GM21737 (cell line): Measurements from ENCODE around the gene SAMD11.
"Not testable (repeated sequence)": the region's sequence is repeated elsewhere in the genome, so short reads cannot be mapped to it uniquely, and the experiment has no call there.

ENCODE experiments used
- ATAC-seq: cut with Tn5 transposase; IDR thresholded peaks from one replicate; pipeline ENCODE4 v1.9.1; 2021; ENCODE audit warnings: mild to moderate bottlenecking, moderate library complexity; ENCODE audit not compliant: unreplicated experiment

SAMD11 gene

GRCh38 chr1:923131-923990 is at the start of gene SAMD11:
Gene SAMD11 (plus strand): TSS chr1:923923. CDS start chr1:924432, 509 bp downstream.
- ATAC-seq = no peak

- not testable (repeated sequence) for ATAC-seq
These were observed 47.1 kb upstream of the SAMD11 start for GRCh38 chr1:876428-877208.

- not testable (repeated sequence) for ATAC-seq
These were observed 46.3 kb upstream of the SAMD11 start for GRCh38 chr1:877209-877986.

GRCh38 chr1:880511-880910 is 43.2 kb upstream of the SAMD11 start:
- not testable (repeated sequence) for ATAC-seq

- not testable (repeated sequence) for ATAC-seq
These were observed 42.8 kb upstream of the SAMD11 start for GRCh38 chr1:880915-881314.

GRCh38 chr1:886311-886710 is 37.4 kb upstream of the SAMD11 start:
- ATAC-seq = no peak

- ATAC-seq = no peak
These were observed 37.0 kb upstream of the SAMD11 start for GRCh38 chr1:886760-887159.

- no peak for ATAC-seq
These were observed 35.4 kb upstream of the SAMD11 start for GRCh38 chr1:888297-888696.

- ATAC-seq = not testable (repeated sequence)
These were observed 33.9 kb upstream of the SAMD11 start for GRCh38 chr1:889774-890173.

GRCh38 chr1:890234-890633 is 33.5 kb upstream of the SAMD11 start:
- ATAC-seq = not testable (repeated sequence)

GRCh38 chr1:890661-891060 is 33.1 kb upstream of the SAMD11 start:
- ATAC-seq = no peak

GRCh38 chr1:897226-897625 is 26.5 kb upstream of the SAMD11 start:
- no peak for ATAC-seq

GRCh38 chr1:897951-898350 is 25.8 kb upstream of the SAMD11 start:
- ATAC-seq = not testable (repeated sequence)

GRCh38 chr1:899636-900317 is 23.9 kb upstream of the SAMD11 start:
- ATAC-seq = no peak

- no peak for ATAC-seq
These were observed 22.4 kb upstream of the SAMD11 start for GRCh38 chr1:901108-901859.

GRCh38 chr1:902802-903201 is 20.9 kb upstream of the SAMD11 start:
- no peak for ATAC-seq

GRCh38 chr1:903305-903704 is 20.4 kb upstream of the SAMD11 start:
- ATAC-seq = no peak

GRCh38 chr1:903721-904271 is 19.9 kb upstream of the SAMD11 start:
- ATAC-seq = no peak

GRCh38 chr1:904310-904950 is 19.3 kb upstream of the SAMD11 start:
- peak; percentile 54 for ATAC-seq
